ENCODE results near the gene EIF2S2. TPM values are rescaled to one million over a fixed set of nuclear protein-coding genes. Genes with fewer than 3 reads are reported as not detected.

Gene EIF2S2
- total RNA-seq, 1 experiment from 2014 or later = 121 TPM

DNA sequence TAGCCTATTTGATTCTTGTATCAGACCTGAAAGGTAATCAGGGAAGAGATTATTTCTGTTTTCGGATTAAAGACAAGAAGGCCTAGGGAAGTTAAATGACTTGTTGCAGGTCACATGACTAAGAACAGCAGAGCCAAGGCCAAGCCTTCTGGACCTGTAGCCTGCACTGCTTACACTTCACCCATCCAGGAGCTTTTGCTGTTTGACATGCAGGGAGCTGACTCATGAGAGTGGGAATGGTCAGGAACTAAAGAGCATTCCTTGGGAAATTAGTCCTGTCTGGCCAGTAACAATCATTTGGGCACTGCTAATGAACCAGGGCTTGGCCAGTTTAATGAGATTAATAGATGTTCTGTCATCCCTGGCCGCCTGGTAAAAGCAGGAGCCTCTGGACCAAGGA, 46.8 kb downstream of the EIF2S2 start:
- H3K27ac ChIP-seq (ENCODE audit: low read depth, low read length) = no peak overlapping the region
- no peaks in the 10 kb centered on the region for H3K9me3 ChIP-seq (ENCODE audit: control insufficient read depth in 1 of 2, insufficient read depth in 1 of 2, low read depth in 1 of 2, low read length in 2 of 2)
- no peak for TF ChIP-seq JUND (IDR thresholded peaks at IDR 0.05)
- TF ChIP-seq, protein P1, sequence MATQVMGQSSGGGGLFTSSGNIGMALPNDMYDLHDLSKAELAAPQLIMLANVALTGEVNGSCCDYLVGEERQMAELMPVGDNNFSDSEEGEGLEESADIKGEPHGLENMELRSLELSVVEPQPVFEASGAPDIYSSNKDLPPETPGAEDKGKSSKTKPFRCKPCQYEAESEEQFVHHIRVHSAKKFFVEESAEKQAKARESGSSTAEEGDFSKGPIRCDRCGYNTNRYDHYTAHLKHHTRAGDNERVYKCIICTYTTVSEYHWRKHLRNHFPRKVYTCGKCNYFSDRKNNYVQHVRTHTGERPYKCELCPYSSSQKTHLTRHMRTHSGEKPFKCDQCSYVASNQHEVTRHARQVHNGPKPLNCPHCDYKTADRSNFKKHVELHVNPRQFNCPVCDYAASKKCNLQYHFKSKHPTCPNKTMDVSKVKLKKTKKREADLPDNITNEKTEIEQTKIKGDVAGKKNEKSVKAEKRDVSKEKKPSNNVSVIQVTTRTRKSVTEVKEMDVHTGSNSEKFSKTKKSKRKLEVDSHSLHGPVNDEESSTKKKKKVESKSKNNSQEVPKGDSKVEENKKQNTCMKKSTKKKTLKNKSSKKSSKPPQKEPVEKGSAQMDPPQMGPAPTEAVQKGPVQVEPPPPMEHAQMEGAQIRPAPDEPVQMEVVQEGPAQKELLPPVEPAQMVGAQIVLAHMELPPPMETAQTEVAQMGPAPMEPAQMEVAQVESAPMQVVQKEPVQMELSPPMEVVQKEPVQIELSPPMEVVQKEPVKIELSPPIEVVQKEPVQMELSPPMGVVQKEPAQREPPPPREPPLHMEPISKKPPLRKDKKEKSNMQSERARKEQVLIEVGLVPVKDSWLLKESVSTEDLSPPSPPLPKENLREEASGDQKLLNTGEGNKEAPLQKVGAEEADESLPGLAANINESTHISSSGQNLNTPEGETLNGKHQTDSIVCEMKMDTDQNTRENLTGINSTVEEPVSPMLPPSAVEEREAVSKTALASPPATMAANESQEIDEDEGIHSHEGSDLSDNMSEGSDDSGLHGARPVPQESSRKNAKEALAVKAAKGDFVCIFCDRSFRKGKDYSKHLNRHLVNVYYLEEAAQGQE (IDR thresholded peaks at IDR 0.05; ENCODE audit: low read depth) = no peak
- no peak for TF ChIP-seq CEBPB (IDR thresholded peaks at IDR 0.05; ENCODE audit: low read depth)
- TF ChIP-seq, protein P2, sequence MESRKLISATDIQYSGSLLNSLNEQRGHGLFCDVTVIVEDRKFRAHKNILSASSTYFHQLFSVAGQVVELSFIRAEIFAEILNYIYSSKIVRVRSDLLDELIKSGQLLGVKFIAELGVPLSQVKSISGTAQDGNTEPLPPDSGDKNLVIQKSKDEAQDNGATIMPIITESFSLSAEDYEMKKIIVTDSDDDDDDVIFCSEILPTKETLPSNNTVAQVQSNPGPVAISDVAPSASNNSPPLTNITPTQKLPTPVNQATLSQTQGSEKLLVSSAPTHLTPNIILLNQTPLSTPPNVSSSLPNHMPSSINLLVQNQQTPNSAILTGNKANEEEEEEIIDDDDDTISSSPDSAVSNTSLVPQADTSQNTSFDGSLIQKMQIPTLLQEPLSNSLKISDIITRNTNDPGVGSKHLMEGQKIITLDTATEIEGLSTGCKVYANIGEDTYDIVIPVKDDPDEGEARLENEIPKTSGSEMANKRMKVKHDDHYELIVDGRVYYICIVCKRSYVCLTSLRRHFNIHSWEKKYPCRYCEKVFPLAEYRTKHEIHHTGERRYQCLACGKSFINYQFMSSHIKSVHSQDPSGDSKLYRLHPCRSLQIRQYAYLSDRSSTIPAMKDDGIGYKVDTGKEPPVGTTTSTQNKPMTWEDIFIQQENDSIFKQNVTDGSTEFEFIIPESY (IDR thresholded peaks at IDR 0.05; ENCODE audit: extremely low read depth, insufficient replicate concordance, low read length) = no peak
- TF ChIP-seq SP1 (IDR thresholded peaks at IDR 0.05; ENCODE audit: low read depth) = no peak
- no peak for TF ChIP-seq SIN3A (IDR thresholded peaks at IDR 0.05; ENCODE audit: low read depth)
- no peak for TF ChIP-seq YY1 (IDR thresholded peaks at IDR 0.05; ENCODE audit: extremely low read depth, insufficient replicate concordance, low read depth, low read length)
- TF ChIP-seq, protein P3, sequence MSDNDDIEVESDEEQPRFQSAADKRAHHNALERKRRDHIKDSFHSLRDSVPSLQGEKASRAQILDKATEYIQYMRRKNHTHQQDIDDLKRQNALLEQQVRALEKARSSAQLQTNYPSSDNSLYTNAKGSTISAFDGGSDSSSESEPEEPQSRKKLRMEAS (IDR thresholded peaks at IDR 0.05) = no peak
- no peak for TF ChIP-seq POLR2A (IDR thresholded peaks at IDR 0.05; ENCODE audit: borderline replicate concordance, extremely low read depth, insufficient read depth, insufficient read length)
- TF ChIP-seq EZH2 (IDR thresholded peaks at IDR 0.05) = no peak
- TF ChIP-seq ELF1 (IDR thresholded peaks at IDR 0.05; ENCODE audit: borderline replicate concordance, low read depth) = no peak
- TF ChIP-seq EGR1 (IDR thresholded peaks at IDR 0.05; ENCODE audit: low read depth) = no peak
- no peak for TF ChIP-seq EZH2phosphoT487 (IDR thresholded peaks at IDR 0.05; ENCODE audit: borderline replicate concordance)
- TF ChIP-seq TCF7L2 (IDR thresholded peaks at IDR 0.05; ENCODE audit: borderline replicate concordance, extremely low read depth, insufficient read depth, insufficient read length) = no peak
- TF ChIP-seq, protein P4, sequence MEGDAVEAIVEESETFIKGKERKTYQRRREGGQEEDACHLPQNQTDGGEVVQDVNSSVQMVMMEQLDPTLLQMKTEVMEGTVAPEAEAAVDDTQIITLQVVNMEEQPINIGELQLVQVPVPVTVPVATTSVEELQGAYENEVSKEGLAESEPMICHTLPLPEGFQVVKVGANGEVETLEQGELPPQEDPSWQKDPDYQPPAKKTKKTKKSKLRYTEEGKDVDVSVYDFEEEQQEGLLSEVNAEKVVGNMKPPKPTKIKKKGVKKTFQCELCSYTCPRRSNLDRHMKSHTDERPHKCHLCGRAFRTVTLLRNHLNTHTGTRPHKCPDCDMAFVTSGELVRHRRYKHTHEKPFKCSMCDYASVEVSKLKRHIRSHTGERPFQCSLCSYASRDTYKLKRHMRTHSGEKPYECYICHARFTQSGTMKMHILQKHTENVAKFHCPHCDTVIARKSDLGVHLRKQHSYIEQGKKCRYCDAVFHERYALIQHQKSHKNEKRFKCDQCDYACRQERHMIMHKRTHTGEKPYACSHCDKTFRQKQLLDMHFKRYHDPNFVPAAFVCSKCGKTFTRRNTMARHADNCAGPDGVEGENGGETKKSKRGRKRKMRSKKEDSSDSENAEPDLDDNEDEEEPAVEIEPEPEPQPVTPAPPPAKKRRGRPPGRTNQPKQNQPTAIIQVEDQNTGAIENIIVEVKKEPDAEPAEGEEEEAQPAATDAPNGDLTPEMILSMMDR (IDR thresholded peaks at IDR 0.05 in 2 of 3, conservative IDR thresholded peaks at IDR 0.05 in 1 of 3; ENCODE audit: borderline replicate concordance in 1 of 3, insufficient read depth in 1 of 3, low read depth in 2 of 3, low read length in 2 of 3) = no peak
- no peak for TF ChIP-seq CBX3 (IDR thresholded peaks at IDR 0.05; ENCODE audit: low read depth)
- no peak for TF ChIP-seq POLR2AphosphoS5 (IDR thresholded peaks at IDR 0.05; ENCODE audit: low read depth, low read length)
- TF ChIP-seq FOSL1 (IDR thresholded peaks at IDR 0.05; ENCODE audit: low read depth) = no peak
- no peak for TF ChIP-seq ZFX (IDR thresholded peaks at IDR 0.05)
- TF ChIP-seq RAD21 (IDR thresholded peaks at IDR 0.05; ENCODE audit: low read depth) = no peak
- H3K27me3 ChIP-seq (ENCODE audit: insufficient read depth, low read length) = no peaks in the 10 kb centered on the region
- ATAC-seq (no peak), DNase-seq (ENCODE audit: low read depth, low spot score) (no peak)
- intact Hi-C loops (cut with micrococcal nuclease) = loop anchor here (5.0 to 10.0 kb wide), 2 partner anchors 270 to 618 kb away; no protein-coding TSS in a partner anchor
- H3K9me2 ChIP-seq (ENCODE audit: insufficient read depth) = no peaks in the 10 kb centered on the region
- H3K4me3 ChIP-seq (replicated peaks in 1 of 2; ENCODE audit: low read depth in 1 of 2, low read length in 2 of 2) = no peak overlapping the region
- BruUV-seq (replicated peaks) = no TSS peak
- H3K4me1 ChIP-seq (ENCODE audit: control insufficient read depth in 1 of 2, insufficient read depth in 2 of 2, low read length in 2 of 2) = peaks cover 0 to 13% of the 10 kb centered on the region in 2 experiments; a peak in 1 of 4 replicates
- H3K79me2 ChIP-seq (ENCODE audit: insufficient read depth, low read length) = peaks cover 44% of the 10 kb centered on the region; the same call in 1 of the 2 replicates
- peaks cover 3% of the 10 kb centered on the region; the same call in 1 of the 2 replicates for H4K20me1 ChIP-seq (ENCODE audit: insufficient read depth)
- ChIA-PET RAD21 (ENCODE audit: low non-redundant PET in 1 of 2, low total read pairs in 2 of 2, uncharacterized antibody in 2 of 2, unreplicated experiment in 2 of 2) (no interaction called here), CTCF (interaction anchor here (1.6 kb wide), 1 partner anchor 150 kb away, joined by 4 read pairs; no protein-coding TSS in a partner anchor), POLR2A (no interaction called here)
- H3K9ac ChIP-seq (ENCODE audit: low read length) = no peak overlapping the region
- H3K4me2 ChIP-seq (ENCODE audit: low read length) = no peak overlapping the region
- H3K36me3 ChIP-seq (ENCODE audit: control insufficient read depth in 1 of 2, insufficient read depth in 2 of 2, low read length in 2 of 2) = no peaks in the 10 kb centered on the region
- H2AFZ ChIP-seq (ENCODE audit: low read depth, low read length, poor library complexity, severe bottlenecking) = no peak overlapping the region

Measured in HCT116 (cell line).